Mesangial cell (primary cell): ENCODE results near the gene ANKRD34A. TPM values are rescaled to one million over a fixed set of nuclear protein-coding genes. Genes with fewer than 3 reads are reported as not detected.

Experiments used
- total RNA-seq: library from RNA; depleted of rRNA; stranded (reverse); fragments of >200 nt; gene quantifications from 2 replicates; pipeline ENCODE4 v1.2.3, GENCODE V29; 2015

The ANKRD34A gene
- 1.0 and 1.1 TPM in 2 replicates for total RNA-seq

GRCh38 chr1:145964328-145965118 is at the start of gene ANKRD34A, which contains the start of gene POLR3GL:
Gene ANKRD34A (minus strand): TSS chr1:145964575. CDS start chr1:145961759, 2,816 bp downstream.
Gene POLR3GL (plus strand): TSS chr1:145964690. CDS start chr1:145974866, 10,176 bp downstream.

GRCh38 chr1:145996433-145997015 is 32.1 kb upstream of the ANKRD34A start, which contains the start of gene TXNIP:
Gene TXNIP (minus strand): TSS chr1:145996579. CDS start chr1:145996266, 313 bp downstream.

GRCh38 chr1:145957443-145958319 is 6.7 kb downstream of the ANKRD34A start, which contains the start of gene LIX1L:
Gene LIX1L (minus strand): TSS chr1:145958017. CDS start chr1:145957927, 90 bp downstream.

GRCh38 chr1:145927063-145927886 is 37.1 kb downstream of the ANKRD34A start, which contains the start of gene RBM8A:
Gene RBM8A (minus strand): TSS chr1:145927484. CDS start chr1:145927426, 58 bp downstream.

GRCh38 chr1:145918144-145918991 is 46.0 kb downstream of the ANKRD34A start, which contains the start of gene PEX11B:
Gene PEX11B (minus strand): TSS chr1:145918717. CDS start chr1:145918688, 29 bp downstream.

Other genes starting within 250 kb of the ANKRD34A start
- gene CD160, start 245.1 kb downstream of the ANKRD34A start, total RNA-seq, result not detected in 2 replicates
- 7.7 and 9.4 TPM in 2 replicates for gene RNF115, start 140.5 kb downstream of the ANKRD34A start, total RNA-seq
- gene POLR3C, start 140.4 kb downstream of the ANKRD34A start, total RNA-seq, result 29.5 and 30.5 TPM in 2 replicates
- gene NUDT17, start 118.9 kb downstream of the ANKRD34A start, total RNA-seq, result 2.8 and 4.1 TPM in 2 replicates
- gene PIAS3, start 105.5 kb downstream of the ANKRD34A start, total RNA-seq, result 29.7 and 31.9 TPM in 2 replicates
- 0.13 and 0.49 TPM in 2 replicates for gene ANKRD35, start 78.7 kb downstream of the ANKRD34A start, total RNA-seq
- gene ITGA10, start 54.5 kb downstream of the ANKRD34A start, total RNA-seq, result 3.1 and 8.4 TPM in 2 replicates
- 20.7 and 30.2 TPM in 2 replicates for gene PEX11B, start 45.9 kb downstream of the ANKRD34A start, total RNA-seq
- 54.4 and 130 TPM in 2 replicates for gene RBM8A, start 37.1 kb downstream of the ANKRD34A start, total RNA-seq
- gene LIX1L, start 6.6 kb downstream of the ANKRD34A start, total RNA-seq, result 30.0 and 32.6 TPM in 2 replicates
- gene POLR3GL, start 115 bp upstream of the ANKRD34A start, total RNA-seq, result 6.5 and 12.9 TPM in 2 replicates
- gene TXNIP, start 32.0 kb upstream of the ANKRD34A start, total RNA-seq, result 18.7 and 484 TPM in 2 replicates
- gene HJV, start 57.2 kb upstream of the ANKRD34A start, total RNA-seq, result not detected in 2 replicates
- gene NBPF10, start 180.2 kb upstream of the ANKRD34A start, total RNA-seq, result 0.65 and 1.8 TPM in 2 replicates